RPMI8226 (cell line): ENCODE data around the gene TMEM192.
"Not testable (repeated sequence)": the region's sequence is repeated elsewhere in the genome, so short reads cannot be mapped to it uniquely, and the experiment has no call there.

Source experiments
- DNase-seq: peaks from one replicate; pipeline ENCODE4 v3.0.0-alpha.2; 2015

Gene TMEM192

GRCh38 chr4:165112368-165113121 lies at the start of gene TMEM192:
TMEM192 (minus strand) TSS chr4:165112860; CDS start chr4:165112773, 87 bp downstream.
- DNase-seq: peak; percentile 86

- no peak for DNase-seq
These were observed 46.1 kb upstream of the TMEM192 start for GRCh38 chr4:165158762-165159161.

- no peak for DNase-seq
These were observed 44.2 kb upstream of the TMEM192 start for GRCh38 chr4:165156906-165157305.

DNA sequence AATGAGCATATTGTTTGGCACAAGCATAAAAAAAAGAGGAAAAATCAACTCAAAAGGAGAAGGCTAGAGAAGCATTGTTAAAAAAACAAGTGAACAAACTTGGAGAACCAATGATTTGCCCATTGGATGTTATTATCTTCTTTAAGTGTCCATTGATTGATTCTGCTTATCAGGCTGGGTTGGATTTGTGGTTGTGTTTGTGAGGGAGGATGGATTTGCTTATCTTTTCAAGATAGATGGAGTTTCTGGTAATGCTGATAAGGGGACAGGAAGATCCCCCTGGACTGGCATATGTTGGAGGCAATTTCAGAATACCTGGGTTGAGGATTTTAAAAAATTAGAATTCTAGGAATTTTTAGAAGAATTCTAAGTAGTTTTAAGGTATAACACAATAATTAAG lies 41.8 kb upstream of the TMEM192 start:
- no peak for DNase-seq

DNA sequence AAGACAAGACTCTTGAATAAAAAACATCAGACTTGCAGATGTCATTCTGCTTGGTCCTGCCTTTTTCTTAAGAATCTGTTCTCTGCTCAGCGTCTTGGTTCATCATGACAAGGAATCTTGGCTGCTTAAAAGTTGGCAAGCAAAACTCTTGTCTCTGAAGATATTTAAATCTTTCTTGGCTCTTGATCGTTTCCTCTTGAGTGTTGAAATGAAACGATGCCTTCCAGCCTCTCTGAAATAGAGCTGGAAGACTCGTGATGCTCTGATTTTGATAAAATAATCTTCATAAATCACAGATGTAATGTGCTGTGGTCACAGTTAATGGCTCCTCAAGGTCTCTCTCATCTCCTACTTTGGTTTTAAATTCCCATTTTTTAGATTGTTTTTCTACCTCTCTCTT lies 39.9 kb upstream of the TMEM192 start:
- DNase-seq: no peak

DNA sequence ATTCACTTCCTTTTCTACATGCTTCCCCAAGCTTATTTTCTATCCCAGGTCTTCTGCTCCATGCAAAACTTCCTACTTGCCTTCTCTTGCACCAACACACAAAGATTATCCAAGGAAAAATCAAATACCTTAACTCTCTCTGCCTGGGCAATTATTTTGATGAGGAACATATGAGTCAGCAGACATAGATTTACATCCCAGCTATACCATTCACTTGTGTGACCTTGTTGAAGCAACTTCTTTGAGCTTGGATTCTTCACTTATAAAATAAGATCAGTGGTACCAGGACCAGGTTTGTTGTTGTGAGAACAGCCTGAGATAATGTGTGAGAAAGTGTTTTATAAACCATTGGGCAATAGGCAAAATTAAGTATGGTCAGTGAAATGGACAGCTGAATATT lies 39.1 kb upstream of the TMEM192 start:
- no peak for DNase-seq

DNA sequence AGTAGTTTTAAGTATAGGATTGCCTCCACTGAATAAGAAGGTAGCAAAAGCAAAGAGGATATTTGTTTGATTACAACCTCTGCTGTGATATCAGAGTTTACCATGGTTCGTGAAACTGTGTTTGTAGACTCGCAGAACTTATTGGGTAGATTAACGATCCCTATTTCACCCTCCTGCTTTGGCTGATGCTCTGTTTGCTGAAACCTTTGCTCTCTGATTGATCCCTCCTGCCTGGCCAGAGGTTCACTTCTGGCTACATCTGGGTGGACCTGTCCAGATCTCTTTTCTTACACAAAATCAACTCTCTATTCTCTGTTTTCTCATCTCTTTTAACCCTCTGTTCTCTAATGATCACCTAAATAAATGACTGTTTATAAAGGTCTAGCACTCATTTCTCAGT lies 37.9 kb upstream of the TMEM192 start:
- DNase-seq: no peak

DNA sequence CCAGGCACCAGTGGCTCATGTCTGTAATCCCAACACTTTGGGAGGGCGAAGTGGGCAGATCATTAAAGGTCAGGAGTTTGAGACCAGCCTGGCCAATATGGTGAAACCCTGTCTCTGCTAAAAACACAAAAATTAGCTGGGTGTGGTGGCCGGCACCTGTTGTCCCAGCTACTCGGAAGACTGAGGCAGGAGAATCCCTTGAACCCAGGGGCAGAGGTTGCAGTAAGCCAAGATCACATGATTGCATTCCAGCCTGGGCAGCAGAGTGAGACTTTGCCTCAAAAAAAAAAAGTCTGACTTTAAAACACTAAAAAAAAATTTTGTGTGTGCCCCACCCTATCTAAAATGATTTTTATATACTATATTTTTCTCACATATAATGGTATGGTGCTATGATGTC lies 26.2 kb upstream of the TMEM192 start:
- DNase-seq: no peak

GRCh38 chr4:165137205-165137604 lies 24.5 kb upstream of the TMEM192 start:
- no peak for DNase-seq

DNA sequence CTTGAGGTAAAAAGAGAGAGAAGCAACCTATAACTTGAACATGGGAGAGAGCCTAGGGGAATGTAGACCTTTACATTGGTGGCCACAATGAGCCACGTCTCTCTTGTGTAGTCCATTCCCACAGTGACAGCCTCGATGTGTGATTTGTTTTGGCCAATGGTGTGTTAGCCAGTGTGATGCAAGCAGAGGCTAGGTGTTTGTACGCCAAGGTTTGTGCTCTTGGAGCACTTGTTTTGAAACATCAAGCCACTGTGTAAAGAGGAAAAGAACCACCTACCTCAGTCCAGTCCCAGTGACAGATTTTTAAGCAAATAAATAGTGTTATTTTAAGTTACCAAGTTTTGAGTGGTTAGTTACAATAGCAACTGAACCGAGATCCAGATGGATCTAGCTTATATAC lies 23.9 kb upstream of the TMEM192 start:
- DNase-seq: no peak

DNA sequence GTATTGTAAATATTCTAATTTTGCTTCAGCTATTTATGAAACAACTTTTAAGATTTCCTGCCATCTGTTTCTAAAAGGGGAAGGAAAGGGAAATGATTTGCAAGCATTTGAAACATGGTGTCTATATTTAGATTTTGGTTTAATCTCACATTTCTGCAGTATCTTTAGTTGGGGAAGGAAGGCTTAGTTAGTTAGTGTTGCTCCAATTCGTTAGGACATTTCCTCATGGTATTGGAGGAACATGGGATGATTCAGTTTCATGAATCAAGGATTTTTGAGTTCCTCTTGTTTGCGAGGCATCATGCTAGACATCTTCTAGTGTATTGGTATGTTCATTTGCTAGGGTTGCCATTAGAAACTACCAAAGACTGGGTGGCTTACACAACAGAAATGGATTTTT lies 20.5 kb upstream of the TMEM192 start:
- DNase-seq: no peak

GRCh38 chr4:165131247-165131832 lies 18.7 kb upstream of the TMEM192 start:
- peak; percentile 60 for DNase-seq

DNA sequence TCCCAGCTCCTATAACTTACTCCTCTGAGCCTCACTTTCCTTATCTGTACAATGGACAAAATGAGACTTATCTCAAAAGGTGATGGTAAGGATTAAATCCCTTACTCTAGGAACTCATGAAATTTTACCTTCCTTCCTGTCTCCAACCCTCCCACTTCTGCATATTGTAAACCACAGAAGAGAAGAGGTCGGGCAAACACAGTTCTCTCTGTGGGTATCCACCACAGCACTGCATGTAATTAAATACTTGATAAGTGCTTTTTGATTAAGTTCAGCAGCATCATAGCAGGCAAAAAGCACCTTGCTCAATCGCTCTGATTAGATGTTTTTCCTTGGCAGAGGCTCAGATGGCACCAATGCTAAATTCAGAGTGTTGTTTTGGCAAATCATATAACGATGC lies 17.3 kb upstream of the TMEM192 start:
- DNase-seq: no peak

GRCh38 chr4:165125869-165126499 lies 13.3 kb upstream of the TMEM192 start:
- not testable (repeated sequence) for DNase-seq

DNA sequence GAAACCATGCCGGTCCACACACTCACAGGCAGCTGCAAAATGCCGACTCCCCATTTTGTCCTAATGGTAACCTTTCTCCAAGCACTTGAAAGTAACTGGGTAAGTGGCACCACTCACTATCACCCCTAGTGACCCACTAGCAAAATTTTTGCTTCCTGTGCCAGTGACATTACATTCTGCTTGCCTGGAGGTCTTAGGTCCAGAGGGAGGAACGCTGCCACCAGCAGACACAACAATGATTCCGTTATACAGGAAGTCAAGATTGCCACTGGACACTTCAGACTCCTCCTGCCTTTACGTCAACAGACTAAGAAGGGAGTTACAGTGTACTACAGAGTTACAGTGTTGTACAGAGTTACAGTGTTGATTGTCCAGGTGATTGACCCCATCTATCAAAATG lies 11.8 kb upstream of the TMEM192 start:
- no peak for DNase-seq

- peak; percentile 49 for DNase-seq
These were observed 5.7 kb upstream of the TMEM192 start for GRCh38 chr4:165118256-165118909.

- no peak for DNase-seq
These were observed 2.6 kb upstream of the TMEM192 start for GRCh38 chr4:165115301-165115700.

DNA sequence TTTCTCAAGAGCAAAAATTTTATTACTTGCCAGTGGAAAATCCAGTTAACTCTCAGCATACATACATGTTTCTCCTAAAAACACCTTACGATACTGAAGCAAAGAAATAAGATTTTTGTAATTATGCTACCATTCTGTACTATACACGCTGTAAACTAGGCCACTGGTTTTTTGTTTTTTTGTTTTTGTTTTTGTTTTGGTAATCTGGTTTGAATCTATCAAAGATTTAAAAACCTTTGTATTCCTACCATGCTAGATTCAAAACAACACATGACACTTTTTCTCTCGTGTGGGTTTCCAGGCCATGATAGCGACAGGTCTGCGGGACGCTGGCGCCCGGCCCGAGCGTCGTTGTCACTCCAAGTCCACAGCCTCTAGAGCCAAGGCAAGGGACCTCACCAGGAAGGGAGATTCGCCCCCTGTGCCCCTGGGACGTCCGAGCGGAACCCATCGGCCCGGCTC lies 723 bp downstream of the TMEM192 start:
- DNase-seq: no peak

GRCh38 chr4:165106518-165106917 lies 6.1 kb downstream of the TMEM192 start:
- no peak for DNase-seq

- DNase-seq: no peak
These were observed 11.0 kb downstream of the TMEM192 start for GRCh38 chr4:165101641-165102040.

- DNase-seq: peak; percentile 16
These were observed 15.9 kb downstream of the TMEM192 start for GRCh38 chr4:165096776-165097175.

- DNase-seq: no peak
These were observed 17.4 kb downstream of the TMEM192 start for GRCh38 chr4:165095291-165095690.

GRCh38 chr4:165094873-165095272 lies 17.8 kb downstream of the TMEM192 start:
- DNase-seq: no peak

GRCh38 chr4:165092187-165092586 lies 20.5 kb downstream of the TMEM192 start:
- not testable (repeated sequence) for DNase-seq
